ENCODE measurements around the gene GLIS2. TPM values are rescaled to one million over a fixed set of nuclear protein-coding genes. Genes with fewer than 3 reads are reported as not detected.
"Not testable (repeated sequence)": the region's sequence is repeated elsewhere in the genome, so short reads cannot be mapped to it uniquely, and the experiment has no call there.

GLIS2 gene
- total RNA-seq, 3 donors from 2014 or later = 1.7 to 21.1 (median 2.9) TPM

DNA sequence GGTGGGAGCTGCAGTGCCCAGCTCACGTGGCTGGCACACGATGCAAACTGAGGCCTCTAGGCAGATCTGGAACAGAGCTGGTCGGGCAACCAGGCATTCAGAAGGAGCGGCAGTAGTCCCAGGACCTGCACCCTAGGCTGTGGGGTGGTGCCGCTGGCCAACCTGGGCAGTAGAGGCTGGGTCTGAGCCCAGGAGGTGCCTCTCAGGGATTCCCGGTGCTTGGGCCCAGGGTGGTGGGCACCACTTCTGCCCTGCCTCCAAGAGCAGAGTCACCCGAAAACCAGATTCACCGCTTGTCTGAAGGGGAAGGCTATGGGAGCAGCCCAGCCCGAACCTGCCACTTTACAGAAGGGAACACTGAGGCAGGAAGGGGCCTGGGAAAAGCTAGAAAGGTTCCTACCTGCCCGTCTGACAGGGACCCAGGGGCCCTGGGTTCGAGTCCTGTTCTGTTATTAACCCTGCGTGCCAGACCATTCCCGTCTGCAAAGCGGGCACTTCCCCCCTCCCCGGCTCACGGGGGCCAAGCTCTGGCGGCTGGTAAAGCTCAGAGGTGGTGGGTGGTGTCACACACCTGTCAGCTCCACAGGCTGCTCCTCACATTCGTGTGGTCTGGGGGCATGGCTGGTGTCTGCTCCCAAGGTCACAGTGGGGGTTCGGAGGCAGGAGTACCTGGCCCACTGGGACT lies 16.9 kb downstream of the GLIS2 start:
- no peak for TF ChIP-seq CTCF (IDR thresholded peaks at IDR 0.05)
- Histone ChIP-seq H3K36me3 (ENCODE audit: low read depth) (no peaks in the 10 kb centered on the region), H3K4me3 (no peak overlapping the region), H3K4me1 (ENCODE audit: low read depth) (peaks cover 4% of the 10 kb centered on the region), H3K9me3 (no peaks in the 10 kb centered on the region)
- DNase-seq (no peak), ATAC-seq (no peak)
- intact Hi-C loops (cut with DNase I, micrococcal nuclease) = loop anchor here (5.0 to 10.0 kb wide), 2 partner anchors 45 to 48 kb away; no protein-coding TSS in a partner anchor

- H3K4me3 ChIP-seq = no peak overlapping the region
- H3K4me1 ChIP-seq (ENCODE audit: low read depth) = peaks cover 2% of the 10 kb centered on the region
- DNase-seq = no peak
- ATAC-seq = no peak
- no peaks in the 10 kb centered on the region for H3K9me3 ChIP-seq
- no peak for TF ChIP-seq CTCF (IDR thresholded peaks at IDR 0.05)
- intact Hi-C loops (cut with DNase I, micrococcal nuclease) = loop anchor here (5.0 to 10.0 kb wide), 2 partner anchors 46 to 48 kb away; no protein-coding TSS in a partner anchor
- H3K36me3 ChIP-seq (ENCODE audit: low read depth) = no peaks in the 10 kb centered on the region
These were observed 17.4 kb downstream of the GLIS2 start for GRCh38 chr16:4333308-4333638.

DNA sequence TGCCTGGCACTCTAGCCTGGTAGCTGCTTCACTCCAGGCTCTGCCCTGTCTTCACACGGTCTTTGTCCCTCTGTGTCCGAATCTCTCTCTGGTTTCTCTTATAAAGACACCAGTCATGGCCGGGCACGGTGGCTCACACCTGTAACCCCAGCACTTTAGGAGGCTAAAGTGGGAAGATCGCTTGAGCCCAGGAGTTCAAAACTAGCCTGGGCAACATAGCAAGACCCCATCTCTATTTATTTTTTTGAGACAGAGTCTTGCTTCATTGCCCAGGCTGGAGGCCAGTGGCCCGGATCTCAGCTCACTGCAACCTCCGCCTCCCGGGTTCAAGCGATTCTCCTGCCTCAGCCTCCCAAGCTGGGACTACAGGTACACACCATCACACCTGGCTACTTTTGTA lies 17.8 kb downstream of the GLIS2 start:
- intact Hi-C loops (cut with DNase I, micrococcal nuclease) = loop anchor here (5.0 to 10.0 kb wide), 2 partner anchors 46 to 49 kb away; no protein-coding TSS in a partner anchor
- DNase-seq; H3K36me3 ChIP-seq (ENCODE audit: low read depth); H3K4me3 ChIP-seq; H3K9me3 ChIP-seq; H3K4me1 ChIP-seq (ENCODE audit: low read depth); ATAC-seq: not testable (repeated sequence)

GRCh38 chr16:4334724-4335495 lies 19.0 kb downstream of the GLIS2 start:
- Histone ChIP-seq H3K9me3 (no peaks in the 10 kb centered on the region), H3K4me3 (no peak overlapping the region), H3K36me3 (ENCODE audit: low read depth) (no peaks in the 10 kb centered on the region), H3K4me1 (ENCODE audit: low read depth) (peaks cover 2% of the 10 kb centered on the region)
- intact Hi-C loops (cut with DNase I, micrococcal nuclease) = loop anchor here (5.0 to 10.0 kb wide), 2 partner anchors 48 to 50 kb away; no protein-coding TSS in a partner anchor
- no peak for TF ChIP-seq CTCF (IDR thresholded peaks at IDR 0.05)
- ATAC-seq (no peak), DNase-seq (no peak)

GRCh38 chr16:4336701-4337539 lies 21.1 kb downstream of the GLIS2 start:
- intact Hi-C loops (cut with DNase I, micrococcal nuclease) = loop anchor here in 1 of 2 donors (10.0 kb wide), 1 partner anchor 52 kb away; no protein-coding TSS in a partner anchor
- Histone ChIP-seq H3K4me3 (no peak overlapping the region), H3K4me1 (ENCODE audit: low read depth) (peaks cover 3% of the 10 kb centered on the region), H3K36me3 (ENCODE audit: low read depth) (no peaks in the 10 kb centered on the region), H3K9me3 (no peaks in the 10 kb centered on the region)
- TF ChIP-seq CTCF (IDR thresholded peaks at IDR 0.05) = no peak
- ATAC-seq (no peak), DNase-seq (no peak)

Data from mucosa of descending colon (tissue), 3 donors.